NCI-H748 treated with DMSO at 0.1 percent for 48 hours (cell line): ENCODE data around the gene ZNF484.
A peak's percentile ranks its signal among the peaks of the same experiment; 100 is the strongest.
"Not testable (repeated sequence)": the region's sequence is repeated elsewhere in the genome, so short reads cannot be mapped to it uniquely, and the experiment has no call there.

ENCODE experiments used
- DNase-seq: peaks from one replicate; lab custom pipeline; 2025; lab: John Stamatoyannopoulos, UW

ZNF484 gene

GRCh38 chr9:92877531-92878430 is at the start of gene ZNF484:
Gene ZNF484 (minus strand): TSS chr9:92878038. CDS start chr9:92875029, 3,009 bp downstream.
- DNase-seq = peak; percentile 98

- DNase-seq = no peak
Measured at GRCh38 chr9:92920437-92920836, 42.6 kb upstream of the ZNF484 start.

GRCh38 chr9:92917176-92917800 is 39.5 kb upstream of the ZNF484 start:
- DNase-seq = no peak

- DNase-seq = peak; percentile 43
Measured at GRCh38 chr9:92911511-92912475, 34.0 kb upstream of the ZNF484 start.

GRCh38 chr9:92905137-92905536 is 27.3 kb upstream of the ZNF484 start:
- DNase-seq = not testable (repeated sequence)

- no peak for DNase-seq
Measured at GRCh38 chr9:92897323-92897722, 19.5 kb upstream of the ZNF484 start.

- DNase-seq = no peak
Measured at GRCh38 chr9:92895812-92896436, 18.1 kb upstream of the ZNF484 start.

- DNase-seq = no peak
Measured at GRCh38 chr9:92894711-92895362, 17.0 kb upstream of the ZNF484 start.

GRCh38 chr9:92893916-92894610 is 16.2 kb upstream of the ZNF484 start:
- DNase-seq = not testable (repeated sequence)

- DNase-seq = not testable (repeated sequence)
Measured at GRCh38 chr9:92892276-92892675, 14.4 kb upstream of the ZNF484 start.

GRCh38 chr9:92890761-92891160 is 12.9 kb upstream of the ZNF484 start:
- DNase-seq = no peak

GRCh38 chr9:92887880-92888338 is 10.1 kb upstream of the ZNF484 start:
- DNase-seq = no peak

- not testable (repeated sequence) for DNase-seq
Measured at GRCh38 chr9:92886846-92887610, 9.2 kb upstream of the ZNF484 start.

- not testable (repeated sequence) for DNase-seq
Measured at GRCh38 chr9:92883666-92884405, 6.0 kb upstream of the ZNF484 start.

- no peak for DNase-seq
Measured at GRCh38 chr9:92882276-92882675, 4.4 kb upstream of the ZNF484 start.

GRCh38 chr9:92875373-92875772 is 2.5 kb downstream of the ZNF484 start:
- DNase-seq = no peak

- DNase-seq = no peak
Measured at GRCh38 chr9:92870289-92870688, 7.5 kb downstream of the ZNF484 start.

- not testable (repeated sequence) for DNase-seq
Measured at GRCh38 chr9:92866600-92866999, 11.2 kb downstream of the ZNF484 start.

- no peak for DNase-seq
Measured at GRCh38 chr9:92864152-92864551, 13.7 kb downstream of the ZNF484 start.
